ENCODE measurements around the gene MRM2.
A peak's percentile ranks its signal among the peaks of the same experiment; 100 is the strongest.

The MRM2 gene

GRCh38 chr7:2225336-2225735 is 16.7 kb downstream of the MRM2 start:
- no peak for DNase-seq

GRCh38 chr7:2224934-2225333 is 17.1 kb downstream of the MRM2 start:
- DNase-seq, result no peak

GRCh38 chr7:2224491-2224928 is 17.5 kb downstream of the MRM2 start:
- DNase-seq, result no peak

- DNase-seq, result no peak
These were observed 18.7 kb downstream of the MRM2 start for GRCh38 chr7:2223321-2223720.

- DNase-seq, result no peak
These were observed 19.5 kb downstream of the MRM2 start for GRCh38 chr7:2222516-2222915.

GRCh38 chr7:2220954-2221353 is 21.1 kb downstream of the MRM2 start:
- DNase-seq, result no peak

GRCh38 chr7:2220506-2220905 is 21.5 kb downstream of the MRM2 start:
- DNase-seq, result no peak

- DNase-seq, result no peak
These were observed 22.0 kb downstream of the MRM2 start for GRCh38 chr7:2220030-2220429.

- DNase-seq, result no peak
These were observed 22.4 kb downstream of the MRM2 start for GRCh38 chr7:2219606-2220005.

- no peak for DNase-seq
These were observed 22.9 kb downstream of the MRM2 start for GRCh38 chr7:2219136-2219535.

- no peak for DNase-seq
These were observed 23.6 kb downstream of the MRM2 start for GRCh38 chr7:2218444-2218785.

- no peak for DNase-seq
These were observed 24.1 kb downstream of the MRM2 start for GRCh38 chr7:2217716-2218443.

GRCh38 chr7:2217206-2217605 is 24.8 kb downstream of the MRM2 start:
- DNase-seq, result no peak

GRCh38 chr7:2215851-2216250 is 26.2 kb downstream of the MRM2 start:
- no peak for DNase-seq

GRCh38 chr7:2214636-2215035 is 27.4 kb downstream of the MRM2 start:
- DNase-seq, result peak in 4 of 58 donors; percentile 20 to 42 (median 26)

GRCh38 chr7:2213551-2214215 is 28.3 kb downstream of the MRM2 start:
- no peak for DNase-seq

GRCh38 chr7:2212906-2213305 is 29.1 kb downstream of the MRM2 start:
- no peak for DNase-seq

GRCh38 chr7:2211926-2212325 is 30.1 kb downstream of the MRM2 start:
- no peak for DNase-seq

- DNase-seq, result no peak
These were observed 30.6 kb downstream of the MRM2 start for GRCh38 chr7:2211259-2211880.

- DNase-seq, result no peak
These were observed 31.3 kb downstream of the MRM2 start for GRCh38 chr7:2210551-2211258.

GRCh38 chr7:2209961-2210323 is 32.1 kb downstream of the MRM2 start:
- DNase-seq, result no peak
